Measurements from ENCODE around the gene TNNT3.

TNNT3 gene

DNA sequence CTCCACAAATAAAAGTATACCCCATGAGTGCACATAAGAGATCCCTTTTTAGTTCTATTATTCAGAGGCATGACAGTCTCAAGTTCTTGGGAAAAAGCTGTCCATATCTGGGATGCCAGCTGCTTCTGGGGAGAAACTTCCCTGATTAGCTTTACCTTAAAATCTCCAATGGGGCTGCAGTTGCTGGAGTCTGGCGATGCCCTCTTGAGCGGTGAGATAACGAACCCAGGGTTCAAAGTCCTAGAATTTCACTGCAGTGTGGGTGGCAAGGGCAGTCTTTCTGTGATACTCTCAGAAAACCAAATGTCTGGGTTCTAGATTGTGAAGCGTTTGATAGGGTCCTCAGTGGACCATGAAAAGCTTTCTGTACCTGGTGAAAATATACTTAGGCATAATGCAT is 20.4 kb upstream of the TNNT3 start:
- DNase-seq, result no peak

- no peak for DNase-seq
These were observed 19.8 kb upstream of the TNNT3 start for GRCh38 chr11:1899686-1900085.

DNA sequence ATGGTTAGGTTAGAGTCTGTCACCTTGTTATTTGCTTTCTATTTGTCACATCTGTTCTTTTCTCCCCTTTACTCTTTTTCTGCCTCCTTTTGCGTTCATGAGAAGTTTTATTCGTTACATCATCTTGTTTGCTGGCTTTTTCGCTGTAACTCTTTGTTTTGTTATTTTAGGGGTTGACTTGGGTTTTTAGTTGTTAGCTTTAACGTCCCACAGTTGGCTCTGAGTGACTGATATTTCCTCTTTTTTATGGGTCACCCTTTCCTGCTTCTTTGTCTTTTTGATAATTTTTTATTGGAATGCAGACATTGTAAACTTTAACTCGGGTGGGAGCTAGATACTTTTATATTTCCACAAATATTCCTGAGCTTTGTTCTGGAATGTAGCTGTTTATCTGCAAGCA is 13.3 kb upstream of the TNNT3 start:
- no peak for DNase-seq

DNA sequence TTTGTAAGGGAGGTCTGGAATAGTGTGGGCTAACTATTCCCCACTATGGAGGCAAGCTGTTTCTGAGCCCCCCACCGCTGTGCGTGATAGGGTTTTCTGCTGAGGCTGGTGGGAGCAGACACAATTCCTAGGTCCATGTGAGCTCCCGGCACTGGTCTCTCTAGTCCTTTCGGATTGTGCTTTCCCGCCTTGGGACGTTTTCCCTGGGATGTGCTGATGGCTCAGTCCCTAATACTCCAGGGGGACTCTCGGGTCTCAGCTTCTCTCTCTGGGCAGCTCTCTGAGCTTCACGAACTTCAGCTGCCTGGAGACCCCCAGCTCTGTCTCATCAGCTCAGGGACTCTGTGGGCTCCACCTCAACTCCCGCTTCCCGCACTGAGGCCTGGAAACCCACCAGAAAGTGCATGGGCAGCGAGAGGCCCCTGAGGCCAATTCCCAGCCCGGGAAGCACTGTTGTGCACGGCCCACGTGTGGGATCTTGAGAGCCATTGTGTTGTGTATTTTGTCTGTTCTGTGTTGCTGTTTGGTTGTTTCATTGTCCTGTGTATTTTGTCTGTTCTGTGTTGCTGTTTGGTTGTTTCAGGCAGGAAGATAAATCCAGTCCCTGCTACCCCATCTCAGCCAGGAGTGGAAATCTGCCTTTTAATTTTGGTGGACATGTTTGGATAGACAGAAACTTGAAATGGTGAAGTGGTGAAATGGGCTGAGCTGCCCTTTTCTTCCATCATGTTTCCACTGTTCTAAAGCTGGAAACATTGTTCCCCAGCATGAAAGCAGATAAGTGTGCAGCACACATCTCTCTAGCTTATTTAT is 12.7 kb upstream of the TNNT3 start:
- no peak for DNase-seq

- DNase-seq, result no peak
These were observed 10.9 kb upstream of the TNNT3 start for GRCh38 chr11:1908618-1909017.

DNA sequence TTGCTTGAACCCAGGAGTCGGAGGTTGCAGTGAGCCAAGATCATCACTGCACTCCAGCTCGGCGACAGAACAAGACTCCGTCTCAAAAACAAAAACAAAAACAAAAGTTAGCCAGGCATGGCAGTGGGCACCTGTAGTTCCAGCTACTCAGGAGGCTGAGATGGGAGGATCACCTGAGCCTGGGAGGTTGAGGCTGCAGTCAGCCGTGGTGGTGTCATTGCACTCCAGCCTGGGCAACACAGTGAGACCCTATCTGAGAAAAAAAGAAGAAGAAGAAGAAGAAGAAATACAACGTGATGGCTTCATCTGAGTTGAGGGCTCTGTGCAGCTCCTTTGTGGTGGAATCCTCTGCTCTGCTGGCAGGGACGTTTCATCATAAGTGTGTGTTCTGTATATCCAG is 10.0 kb upstream of the TNNT3 start:
- DNase-seq, result no peak

GRCh38 chr11:1912289-1912878 is 7.1 kb upstream of the TNNT3 start:
- DNase-seq, result peak; percentile 31

GRCh38 chr11:1913271-1914060 is 6.0 kb upstream of the TNNT3 start:
- DNase-seq, result no peak

DNA sequence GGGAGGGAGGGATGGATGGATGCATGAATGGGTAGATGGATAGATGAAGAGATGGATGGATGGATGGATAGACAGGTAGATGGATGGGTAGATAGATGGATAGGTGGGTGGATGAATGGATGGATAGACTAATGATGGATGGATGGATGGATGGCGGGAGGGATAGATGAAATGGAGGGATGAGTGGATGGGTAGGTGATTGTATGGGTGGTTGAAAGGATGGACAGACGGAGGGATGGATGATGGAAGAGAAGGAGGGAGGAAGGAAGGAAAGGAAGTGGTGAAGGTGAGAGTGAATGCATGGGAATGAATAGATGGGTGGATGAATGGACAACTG is 3.7 kb upstream of the TNNT3 start:
- no peak for DNase-seq

- no peak for DNase-seq
These were observed 3.1 kb upstream of the TNNT3 start for GRCh38 chr11:1916132-1916985.

DNA sequence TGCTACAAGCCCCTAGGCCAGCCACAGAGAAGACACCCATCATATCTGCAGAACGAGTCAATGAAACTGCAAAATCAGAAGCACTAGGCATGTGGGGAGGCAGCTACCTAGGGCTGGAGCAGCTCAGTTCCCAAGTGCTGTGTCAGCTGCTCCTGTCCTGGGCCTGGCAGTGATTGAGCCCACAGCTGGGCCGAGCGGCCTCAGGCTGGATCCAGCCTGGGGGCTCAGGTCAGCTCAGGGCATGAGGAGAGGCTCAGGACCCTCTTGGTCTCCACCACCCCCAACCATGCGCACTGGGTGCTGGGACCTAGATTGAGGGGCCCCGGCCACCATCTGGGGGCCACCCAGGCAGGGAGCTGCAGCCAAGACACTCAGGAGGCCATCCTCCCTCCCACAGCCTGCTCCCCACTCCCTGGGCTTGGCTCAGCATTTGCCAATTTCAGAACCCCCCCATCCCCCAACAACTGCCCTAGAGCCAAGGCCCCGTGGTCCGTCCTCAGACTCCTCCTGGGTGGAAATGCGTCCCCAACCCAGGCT is 2.4 kb upstream of the TNNT3 start:
- DNase-seq, result no peak

GRCh38 chr11:1917523-1918435 is 1.7 kb upstream of the TNNT3 start:
- no peak for DNase-seq

- DNase-seq, result no peak
These were observed 827 bp upstream of the TNNT3 start for GRCh38 chr11:1918436-1919315.

DNA sequence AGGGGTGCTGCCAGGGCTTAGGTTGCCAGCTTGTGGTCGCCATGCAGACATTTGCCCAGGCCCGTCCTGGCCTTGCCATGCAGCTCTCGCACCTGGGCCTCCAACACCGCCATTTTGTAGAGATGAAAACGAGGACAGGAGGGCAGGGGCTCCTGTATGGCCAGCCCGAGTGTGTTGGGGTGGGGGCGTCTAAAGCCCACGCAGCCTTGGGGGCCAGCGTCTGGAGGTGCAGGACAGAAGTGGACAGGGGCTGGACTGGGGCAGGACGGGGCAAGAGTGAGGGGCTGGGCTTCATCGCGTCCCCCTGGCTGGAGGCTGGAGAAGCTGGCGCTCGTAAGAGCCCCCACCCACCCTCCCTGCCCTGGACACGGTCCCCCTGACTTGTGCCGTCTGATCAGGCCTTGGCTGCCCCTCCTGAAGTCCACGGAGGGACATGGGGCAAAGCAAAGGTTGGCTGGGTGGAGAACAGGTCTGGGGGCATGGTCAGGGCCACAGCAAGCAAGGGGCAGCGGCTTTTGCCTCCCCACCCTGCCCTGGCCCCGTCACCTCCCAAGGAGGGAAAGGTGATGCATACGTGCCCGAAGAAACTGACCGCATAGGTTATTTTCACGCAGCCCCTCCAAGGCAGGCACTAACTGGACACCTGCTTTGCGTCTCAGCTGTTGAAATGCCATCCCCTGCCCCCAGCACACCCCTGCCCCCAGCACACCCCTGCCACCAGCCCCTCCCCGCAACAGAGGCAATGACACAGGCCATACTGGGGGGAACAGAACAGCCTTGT is 815 bp downstream of the TNNT3 start:
- no peak for DNase-seq

GRCh38 chr11:1920909-1921573 is 1.5 kb downstream of the TNNT3 start:
- no peak for DNase-seq

DNA sequence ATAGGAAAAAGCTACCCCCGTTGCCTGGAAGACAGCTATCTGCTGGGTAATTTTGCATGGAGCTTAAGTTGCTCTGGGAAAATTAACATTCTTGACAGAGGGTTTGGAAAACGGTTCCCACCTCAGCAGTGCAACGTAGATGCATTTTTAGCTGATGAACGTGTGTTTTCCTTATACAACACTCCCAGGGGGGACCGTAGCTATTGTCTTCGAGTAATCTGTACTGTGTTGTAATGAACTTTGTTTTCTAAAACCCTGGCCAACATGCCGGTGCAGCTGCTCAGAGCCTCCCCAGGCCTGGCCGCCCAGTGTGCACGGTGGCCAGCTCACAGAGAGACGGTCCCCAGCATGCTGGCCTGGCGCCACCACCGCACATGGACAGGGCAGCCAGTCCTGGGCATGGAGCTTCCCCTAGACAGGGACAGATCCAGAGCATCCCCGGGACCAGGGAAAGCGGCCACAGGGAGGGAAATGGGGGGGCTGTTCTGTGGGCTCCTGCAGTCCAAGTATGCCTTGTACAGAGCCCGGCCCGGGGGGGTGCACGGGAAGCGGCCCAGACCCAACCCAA is 2.2 kb downstream of the TNNT3 start:
- no peak for DNase-seq

DNA sequence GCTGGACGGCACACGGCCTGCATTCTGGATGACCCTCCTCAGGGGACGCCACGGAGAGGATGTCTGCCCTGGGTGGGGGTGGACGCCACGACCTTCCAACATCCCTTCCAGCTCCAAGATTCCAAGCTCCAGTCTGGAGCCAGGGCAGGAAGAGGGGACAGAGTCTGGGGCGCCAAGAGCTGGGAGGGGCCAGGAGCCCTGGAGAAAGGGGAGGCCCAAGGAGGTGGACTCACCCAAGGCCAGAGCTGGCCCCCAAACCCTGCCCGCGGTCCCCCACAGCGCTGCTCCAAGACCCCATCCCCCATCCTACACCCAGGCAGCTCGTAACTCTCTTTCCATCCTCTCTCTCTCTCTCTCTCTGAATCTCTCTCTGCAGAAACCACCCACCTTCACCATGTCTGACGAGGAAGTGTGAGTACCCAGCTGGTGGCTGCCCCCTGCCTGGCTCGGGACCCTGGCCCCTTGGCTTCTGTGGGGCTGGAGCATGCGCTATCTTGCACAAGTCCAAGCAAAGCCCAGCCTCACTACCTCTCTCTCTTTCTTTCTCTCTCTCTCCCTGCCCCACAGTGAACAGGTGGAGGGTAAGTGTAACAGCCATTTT is 3.1 kb downstream of the TNNT3 start:
- no peak for DNase-seq

GRCh38 chr11:1923201-1923956 is 3.9 kb downstream of the TNNT3 start:
- DNase-seq, result no peak

All from GDM1 (cell line).